Measurements from ENCODE around the gene POLR3E. TPM values are rescaled to one million over a fixed set of nuclear protein-coding genes. Genes with fewer than 3 reads are reported as not detected.

The POLR3E gene
- total RNA-seq, 1 donor from 2014 or later = 43.3 TPM

GRCh38 chr16:22257440-22257839 is 39.8 kb upstream of the POLR3E start:
- Histone ChIP-seq H3K9me3 (no peaks in the 10 kb centered on the region), H3K36me3 (peaks cover 97% of the 10 kb centered on the region), H3K27me3 (no peaks in the 10 kb centered on the region), H3K4me1 (no peaks in the 10 kb centered on the region), H3K27ac (no peak overlapping the region), H3K4me3 (no peak overlapping the region)
- intact Hi-C loops (cut with DNase I) = no loop called here
- DNase-seq (no peak), ATAC-seq (no peak)
- no peak for TF ChIP-seq CTCF (IDR thresholded peaks at IDR 0.05)

GRCh38 chr16:22260490-22260889 is 36.7 kb upstream of the POLR3E start:
- no peaks in the 10 kb centered on the region for H3K9me3 ChIP-seq
- intact Hi-C loops (cut with DNase I) = no loop called here
- no peaks in the 10 kb centered on the region for H3K27me3 ChIP-seq
- no peak for DNase-seq
- peaks cover 98% of the 10 kb centered on the region for H3K36me3 ChIP-seq
- no peak overlapping the region for H3K27ac ChIP-seq
- no peaks in the 10 kb centered on the region for H3K4me1 ChIP-seq
- no peak overlapping the region for H3K4me3 ChIP-seq
- ATAC-seq = no peak
- TF ChIP-seq CTCF (IDR thresholded peaks at IDR 0.05) = no peak

GRCh38 chr16:22262460-22262859 is 34.7 kb upstream of the POLR3E start:
- intact Hi-C loops (cut with DNase I) = no loop called here
- Histone ChIP-seq H3K4me3 (no peak overlapping the region), H3K27me3 (no peaks in the 10 kb centered on the region), H3K27ac (no peak overlapping the region), H3K4me1 (no peaks in the 10 kb centered on the region), H3K9me3 (no peaks in the 10 kb centered on the region), H3K36me3 (peaks cover 99% of the 10 kb centered on the region)
- no peak for DNase-seq
- no peak for ATAC-seq
- no peak for TF ChIP-seq CTCF (IDR thresholded peaks at IDR 0.05)

- H3K27me3 ChIP-seq = no peaks in the 10 kb centered on the region
- no peak for TF ChIP-seq CTCF (IDR thresholded peaks at IDR 0.05)
- H3K9me3 ChIP-seq = no peaks in the 10 kb centered on the region
- DNase-seq (no peak), ATAC-seq (no peak)
- H3K4me3 ChIP-seq = no peak overlapping the region
- H3K4me1 ChIP-seq = no peaks in the 10 kb centered on the region
- intact Hi-C loops (cut with DNase I) = no loop called here
- H3K36me3 ChIP-seq = peaks cover 99% of the 10 kb centered on the region
- H3K27ac ChIP-seq = no peak overlapping the region
Observed at GRCh38 chr16:22264786-22265185, 32.4 kb upstream of the POLR3E start.

- no peak for TF ChIP-seq CTCF (IDR thresholded peaks at IDR 0.05)
- ATAC-seq (no peak), DNase-seq (no peak)
- Histone ChIP-seq H3K27ac (no peak overlapping the region), H3K36me3 (peaks cover 99% of the 10 kb centered on the region), H3K4me3 (no peak overlapping the region), H3K27me3 (no peaks in the 10 kb centered on the region), H3K9me3 (no peaks in the 10 kb centered on the region), H3K4me1 (no peaks in the 10 kb centered on the region)
- intact Hi-C loops (cut with DNase I) = no loop called here
Observed at GRCh38 chr16:22265351-22265750, 31.9 kb upstream of the POLR3E start.

GRCh38 chr16:22266546-22266945 is 30.7 kb upstream of the POLR3E start:
- no peak overlapping the region for H3K27ac ChIP-seq
- no peaks in the 10 kb centered on the region for H3K9me3 ChIP-seq
- intact Hi-C loops (cut with DNase I) = no loop called here
- no peak for DNase-seq
- peaks cover 99% of the 10 kb centered on the region for H3K36me3 ChIP-seq
- H3K27me3 ChIP-seq = no peaks in the 10 kb centered on the region
- no peak for TF ChIP-seq CTCF (IDR thresholded peaks at IDR 0.05)
- ATAC-seq = no peak
- no peak overlapping the region for H3K4me3 ChIP-seq
- no peaks in the 10 kb centered on the region for H3K4me1 ChIP-seq
